ENCODE data around the gene SELENOS.
"Not testable (repeated sequence)": the region's sequence is repeated elsewhere in the genome, so short reads cannot be mapped to it uniquely, and the experiment has no call there.

The SELENOS gene

DNA sequence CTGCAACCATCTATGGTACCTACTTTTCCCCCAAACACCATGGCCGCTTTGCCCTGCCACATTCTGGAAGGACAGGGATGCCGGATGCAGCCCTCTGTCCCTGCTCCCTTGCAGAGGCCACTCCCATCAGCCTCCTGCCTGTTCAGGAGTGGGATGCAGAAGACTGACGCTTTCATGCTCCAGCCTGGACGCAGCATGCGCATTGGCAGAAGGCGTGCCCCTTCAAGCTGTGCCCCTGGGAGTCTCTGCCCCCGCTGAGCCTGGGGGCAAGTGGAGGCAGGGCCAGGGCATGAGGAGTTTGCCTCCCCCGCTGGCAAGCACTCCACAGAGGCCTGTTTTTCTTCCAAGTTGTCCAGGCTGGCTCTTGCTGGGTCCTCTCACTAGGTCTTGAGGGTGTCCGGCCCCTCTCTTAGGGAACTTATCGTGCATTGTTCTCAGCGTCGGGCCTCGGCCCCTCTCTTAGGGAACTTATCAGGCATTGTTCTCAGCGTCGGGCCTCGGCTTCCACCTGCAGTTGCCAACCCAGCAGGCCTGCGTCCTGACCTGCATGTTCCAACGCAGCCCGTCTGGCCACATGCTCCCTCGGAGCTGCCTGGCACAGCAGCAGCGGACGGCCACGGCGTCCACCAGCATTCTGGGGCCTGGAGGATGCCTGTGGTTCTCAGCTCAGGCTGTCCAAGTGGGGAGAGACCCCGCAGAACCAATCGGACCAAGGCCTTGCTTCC is 32.3 kb upstream of the SELENOS start:
- no peak for DNase-seq

DNA sequence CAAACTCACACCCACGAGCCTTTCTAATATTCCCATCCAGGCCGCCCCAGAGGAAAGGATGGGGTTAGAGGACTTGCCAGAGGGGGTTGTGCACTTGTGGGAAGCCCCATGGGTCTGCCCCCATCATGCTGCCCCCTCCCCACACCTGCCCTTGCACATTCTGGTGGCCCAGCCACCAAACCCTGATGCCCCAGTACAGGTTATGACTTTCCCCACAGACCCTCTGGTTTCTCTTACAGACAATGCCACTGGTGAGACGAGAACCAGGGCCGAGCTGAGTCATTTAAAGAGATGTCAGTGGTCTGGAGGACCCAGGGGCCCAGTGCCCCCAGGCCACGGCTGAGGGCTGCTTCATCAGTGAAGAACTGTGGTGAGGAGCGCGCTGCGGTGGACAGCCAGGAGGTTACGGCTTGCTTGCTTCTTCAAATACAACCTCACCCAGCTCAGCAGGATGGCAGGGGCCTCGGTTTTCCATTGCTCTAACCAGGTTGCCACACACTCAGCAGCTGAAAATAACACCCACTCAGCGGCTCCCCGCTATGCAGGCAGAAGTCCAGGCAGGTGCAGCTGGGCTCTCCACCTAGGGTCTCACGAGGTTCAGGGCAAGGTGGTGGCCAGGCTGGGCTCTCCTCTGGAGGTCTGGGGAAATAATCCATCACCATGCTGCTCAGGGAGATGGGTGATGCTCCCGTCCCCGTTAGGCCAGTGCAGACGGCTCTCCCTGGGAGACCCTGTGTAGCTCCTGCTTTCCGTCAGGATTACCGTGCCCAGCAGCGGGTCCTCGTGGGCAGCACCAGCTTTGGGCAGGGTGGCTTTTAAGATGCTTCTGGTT is 31.5 kb upstream of the SELENOS start:
- no peak for DNase-seq

- DNase-seq, result no peak
Measured at GRCh38 chr15:101307897-101308603, 30.8 kb upstream of the SELENOS start.

GRCh38 chr15:101307048-101307896 is 30.0 kb upstream of the SELENOS start:
- DNase-seq, result no peak

DNA sequence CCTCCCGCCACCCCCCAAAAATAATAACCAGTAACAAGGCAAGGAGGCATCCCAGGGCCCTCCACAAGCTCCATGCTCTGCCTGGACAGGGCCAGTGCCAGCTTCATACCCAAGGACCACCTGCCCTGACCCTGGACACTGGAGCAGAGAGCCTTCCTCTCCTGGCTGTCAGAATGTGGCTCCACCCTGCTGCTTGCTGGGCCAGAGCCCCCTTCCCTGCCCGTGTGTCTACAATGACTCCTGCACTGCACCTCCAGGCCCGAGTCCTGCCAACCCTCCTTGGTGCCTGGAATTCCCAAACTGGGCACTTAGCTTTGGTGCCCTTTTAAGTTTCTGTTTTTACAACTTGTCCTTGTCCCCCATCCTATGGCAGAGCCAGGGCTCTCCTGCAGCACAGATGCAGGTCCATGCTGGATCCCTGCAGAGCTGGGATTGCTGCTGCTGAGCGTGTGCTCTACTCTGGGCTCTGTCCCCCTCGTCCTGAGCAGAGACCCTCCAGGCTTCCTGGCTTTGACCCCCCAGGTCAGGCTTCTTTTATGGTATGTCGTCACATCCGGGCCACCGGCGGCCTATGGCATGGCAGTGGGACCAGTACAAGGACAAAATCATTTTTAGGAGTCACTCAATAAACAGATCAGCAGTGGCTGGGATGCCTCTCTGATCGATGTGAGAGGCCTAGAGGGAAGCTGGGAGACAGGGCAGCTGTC is 29.2 kb upstream of the SELENOS start:
- DNase-seq, result no peak

GRCh38 chr15:101305820-101306255 is 28.6 kb upstream of the SELENOS start:
- DNase-seq, result no peak

DNA sequence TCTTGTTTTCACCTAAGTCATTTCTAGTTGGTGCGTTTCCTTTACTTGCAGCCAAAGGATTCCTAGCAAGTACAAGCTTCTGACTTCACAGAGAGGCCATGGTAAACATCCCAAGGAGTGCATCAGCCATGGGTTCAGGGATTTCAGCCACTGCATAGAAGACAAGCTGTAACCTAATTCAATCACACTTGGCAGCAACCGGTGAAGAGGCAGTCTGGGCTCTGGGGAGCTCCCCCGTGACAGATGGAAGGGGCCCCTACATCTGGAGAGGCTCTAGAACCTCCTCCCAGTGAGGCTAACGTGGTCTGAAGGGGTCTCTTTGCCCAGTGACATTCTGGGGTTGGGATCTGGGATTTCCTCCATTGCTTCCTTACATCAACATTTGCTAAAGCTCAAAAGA is 26.1 kb upstream of the SELENOS start:
- DNase-seq, result no peak

DNA sequence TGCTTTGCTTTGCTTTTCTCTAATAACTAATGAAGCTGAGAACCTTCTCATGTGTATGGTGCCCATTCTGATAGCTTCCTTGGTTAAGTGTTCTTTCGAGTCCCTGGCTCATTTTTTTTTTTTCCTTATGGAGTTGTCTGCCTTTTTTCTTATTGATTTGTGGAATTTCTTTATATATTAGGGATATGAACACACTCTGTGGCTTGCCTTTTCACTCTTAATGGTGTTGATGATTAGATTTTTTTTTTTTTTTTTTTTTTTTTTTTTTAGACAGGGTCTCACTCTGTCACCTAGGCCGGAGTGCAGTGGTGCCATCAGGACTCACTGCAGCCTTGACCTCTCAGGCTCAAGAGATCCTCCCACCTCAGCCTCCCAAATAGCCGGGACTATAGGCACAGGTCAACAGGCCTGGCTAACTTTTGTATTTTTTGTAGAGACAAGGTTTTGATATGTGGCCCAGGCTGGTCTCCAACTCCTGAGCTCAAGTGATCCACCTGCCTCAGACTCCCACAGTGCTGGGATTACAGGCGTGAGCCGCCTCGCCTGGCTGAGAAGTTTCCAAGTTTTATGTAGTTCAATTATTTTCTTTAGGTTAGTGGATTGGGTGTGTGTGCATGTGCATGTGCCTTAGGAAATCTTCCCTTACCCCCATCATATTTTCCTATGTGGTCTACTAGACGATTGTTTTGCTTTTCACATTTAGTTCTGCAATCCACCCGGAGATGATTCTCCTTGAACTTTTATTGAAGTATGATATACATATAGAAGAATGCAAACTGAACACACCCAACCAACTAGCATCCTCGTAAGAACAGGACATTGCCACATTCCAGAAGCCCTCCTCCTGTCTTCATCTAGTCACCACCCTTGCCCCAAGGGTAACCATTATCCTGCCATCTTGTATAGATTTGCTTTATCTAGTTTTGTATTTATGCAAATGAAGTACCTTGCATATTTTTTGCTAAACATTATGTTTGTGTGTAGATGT is 19.4 kb upstream of the SELENOS start:
- DNase-seq, result no peak

DNA sequence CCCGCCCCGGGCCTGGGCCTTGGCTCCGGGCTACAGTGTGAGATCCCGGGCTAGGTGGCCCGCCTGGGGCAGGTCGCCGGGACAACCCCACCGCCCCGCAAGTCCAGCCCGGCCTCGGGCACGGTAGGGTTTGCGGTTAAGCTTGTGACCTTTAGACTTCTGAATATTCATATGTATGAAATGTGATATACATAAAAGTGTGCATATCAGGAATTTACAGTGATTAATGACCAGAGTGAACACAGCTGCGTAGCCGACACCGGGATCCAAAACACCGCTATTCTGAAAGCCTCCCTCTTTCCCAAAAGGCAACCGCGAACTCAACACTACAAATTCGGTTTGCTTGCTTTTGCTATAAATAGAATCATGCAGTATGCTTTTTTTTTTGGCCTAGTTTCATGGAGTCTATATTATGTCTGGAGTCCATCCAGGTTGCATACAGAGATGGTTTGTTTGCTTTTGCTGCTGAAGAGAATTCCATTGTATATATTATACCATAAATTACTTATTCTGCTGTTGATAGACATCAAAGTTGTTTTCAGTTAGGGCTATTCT is 18.4 kb upstream of the SELENOS start:
- no peak for DNase-seq

GRCh38 chr15:101294731-101295606 is 17.7 kb upstream of the SELENOS start, which contains the start of gene SNRPA1:
Gene SNRPA1, minus strand, starts transcription at chr15:101295248. Its CDS starts 70 bp downstream, at chr15:101295178.
- peak; percentile 92 to 95 for DNase-seq

DNA sequence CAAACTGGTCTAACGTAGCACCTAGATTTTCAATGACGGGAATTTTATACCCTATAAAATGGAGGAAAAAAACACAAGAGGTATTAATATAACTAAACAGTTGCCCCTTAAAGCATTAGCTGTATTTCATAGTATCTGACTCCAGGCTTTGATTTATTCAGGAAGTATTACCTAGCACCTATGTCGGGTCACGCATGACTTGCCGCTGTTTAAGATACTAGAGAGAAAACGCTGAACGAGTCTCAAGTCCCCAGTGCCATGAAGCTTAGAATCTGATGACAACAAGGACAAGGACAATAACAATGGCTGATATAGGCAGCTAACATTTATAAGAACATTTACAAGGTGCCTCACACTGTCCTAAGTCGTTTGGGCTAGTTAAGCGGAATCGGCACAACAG is 15.8 kb upstream of the SELENOS start:
- no peak for DNase-seq

GRCh38 chr15:101288905-101289513 is 11.7 kb upstream of the SELENOS start:
- DNase-seq, result peak in 1 of 2 experiments; percentile 64

GRCh38 chr15:101287342-101287741 is 10.1 kb upstream of the SELENOS start:
- not testable (repeated sequence) for DNase-seq

- DNase-seq, result no peak
Measured at GRCh38 chr15:101286471-101287114, 9.3 kb upstream of the SELENOS start.

- DNase-seq, result no peak
Measured at GRCh38 chr15:101283931-101284330, 6.6 kb upstream of the SELENOS start.

- DNase-seq, result no peak
Measured at GRCh38 chr15:101280007-101280406, 2.7 kb upstream of the SELENOS start.

DNA sequence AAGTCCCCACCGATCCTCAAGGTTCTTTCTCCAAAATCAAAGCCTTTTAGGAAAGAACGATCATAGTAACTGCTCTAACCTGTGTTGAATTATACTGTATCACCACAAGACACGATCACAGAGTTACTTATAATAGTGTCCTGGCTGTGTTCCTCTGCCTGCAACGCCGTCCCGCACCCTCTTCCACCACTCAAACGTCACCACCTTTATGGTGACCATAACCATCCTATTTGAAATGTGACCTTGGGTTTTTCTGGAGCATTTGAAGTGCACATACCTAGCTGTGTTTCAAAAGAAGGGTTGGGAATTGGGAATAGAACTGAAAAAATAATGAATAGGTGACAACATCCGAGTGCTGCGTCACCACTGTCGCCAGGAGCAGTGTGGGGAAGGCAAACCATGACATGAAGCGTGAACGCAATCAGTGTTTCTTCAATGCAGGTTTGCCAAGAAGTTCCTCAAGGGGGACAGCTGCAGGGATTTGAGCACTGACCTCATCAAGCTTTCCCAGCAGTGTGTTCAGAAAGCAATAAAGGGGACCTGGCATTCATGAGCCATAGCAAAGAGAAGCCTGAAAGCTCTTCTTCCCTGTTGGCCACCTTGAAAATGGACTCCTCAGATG is 769 bp upstream of the SELENOS start:
- peak in 1 of 2 experiments; percentile 17 for DNase-seq

Measured in NCI-H524 (cell line).